Liver (tissue), 9 donors: ENCODE results near the gene WDHD1. TPM values are rescaled to one million over a fixed set of nuclear protein-coding genes. Genes with fewer than 3 reads are reported as not detected.
A peak's percentile ranks its signal among the peaks of the same experiment; 100 is the strongest.

ENCODE experiments used
- DNase-seq: peaks from one replicate; pipeline ENCODE4 v3.0.0-alpha.2; 2017; ENCODE audit warnings: low spot score
- H3K27ac ChIP-seq, 2 donors: one replicate each; pipeline ENCODE4 v1.7.0; 2013; ENCODE audit warnings: inconsistent platforms in 2 of 2, low read length in 2 of 2, control low read depth in 1 of 2, low read depth in 1 of 2, mild to moderate bottlenecking in 1 of 2
- H3K27me3 ChIP-seq, 4 donors: one replicate each; pipeline versions ENCODE4 v1.6.1 to v1.7.0; 2013; ENCODE audit warnings: low read length in 3 of 4, inconsistent platforms in 1 of 4, mild to moderate bottlenecking in 1 of 4, moderate library complexity in 1 of 4; ENCODE audit not compliant: control insufficient read depth in 4 of 4, insufficient read depth in 4 of 4
- H3K36me3 ChIP-seq, 4 donors: one replicate each; pipeline versions ENCODE4 v1.6.1 to v1.7.0; 2013; ENCODE audit warnings: low read length in 3 of 4, mild to moderate bottlenecking in 3 of 4, low read depth in 1 of 4, moderate library complexity in 1 of 4; ENCODE audit not compliant: control insufficient read depth in 4 of 4, insufficient read depth in 3 of 4
- H3K4me1 ChIP-seq, 4 donors: one replicate each; pipeline versions ENCODE4 v1.6.1 to v1.7.0; 2013; ENCODE audit warnings: low read length in 3 of 4, mild to moderate bottlenecking in 3 of 4, moderate library complexity in 1 of 4; ENCODE audit not compliant: control insufficient read depth in 4 of 4, insufficient read depth in 4 of 4
- H3K4me3 ChIP-seq, 3 donors: one replicate each; pipeline versions ENCODE4 v1.6.1 to v1.7.0; 2013; ENCODE audit warnings: low read length in 3 of 3, control low read depth in 1 of 3, low read depth in 1 of 3, mild to moderate bottlenecking in 1 of 3
- H3K9ac ChIP-seq, 2 donors: one replicate each; pipeline ENCODE4 v1.7.0; 2013; ENCODE audit warnings: low read length in 2 of 2, mild to moderate bottlenecking in 2 of 2, moderate library complexity in 2 of 2, control low read depth in 1 of 2, low read depth in 1 of 2
- H3K9me3 ChIP-seq, 4 donors: one replicate each; pipeline versions ENCODE4 v1.6.1 to v1.7.0; 2013; ENCODE audit warnings: low read length in 3 of 4; ENCODE audit not compliant: control insufficient read depth in 4 of 4
- HNF4A ChIP-seq, 2 donors: conservative IDR thresholded peaks; 2 replicates each; pipeline ENCODE4 v1.6.1; 2016; ENCODE audit warnings: antibody characterized with exemption in 2 of 2, mild to moderate bottlenecking in 2 of 2
- NR2F2 ChIP-seq: IDR thresholded peaks from 2 replicates; pipeline ENCODE4 v1.6.1; 2016; ENCODE audit warnings: antibody characterized with exemption
- RAD21 ChIP-seq, 2 donors: IDR thresholded peaks; 2 replicates each; pipeline ENCODE4 v1.6.1; 2016; ENCODE audit warnings: antibody characterized with exemption in 2 of 2, mild to moderate bottlenecking in 2 of 2
- SP1 ChIP-seq: IDR thresholded peaks from 2 replicates; pipeline ENCODE4 v1.6.1; 2018; ENCODE audit warnings: antibody characterized with exemption, mild to moderate bottlenecking
- YY1 ChIP-seq: IDR thresholded peaks from 2 replicates; pipeline ENCODE4 v1.6.1; 2016; ENCODE audit warnings: antibody characterized with exemption, mild to moderate bottlenecking
- WGBS: extraction: QIAGEN DNeasy Blood & Tissue Kit; methylation state at CpG from one replicate; pipeline ENCODE4 v1.1.7; 2013; 5-methylcytosine and 5-hydroxymethylcytosine counted together
- polyA plus RNA-seq, 2 donors: library from polyadenylated mRNA; stranded (reverse) in 1 of 2; unstranded in 1 of 2; fragments of 200-250 nt in 1 of 2; fragments of >200 nt in 1 of 2; fragmentation: Nextera tagmentation in 1 of 2; extraction: Ambion mirVana in 1 of 2; gene quantifications; one replicate each; pipeline versions ENCODE4 v1.2.1 to v1.2.3, GENCODE V29; 2013 to 2015
- total RNA-seq, 2 donors: library from RNA; depleted of rRNA; stranded (reverse); fragments of >200 nt; gene quantifications; one replicate each; pipeline ENCODE4 v1.2.3, GENCODE V29; 2014
- TF ChIP-seq, protein P1 (sequence below): fragments of 150-350 bp; IDR thresholded peaks from 2 replicates; pipeline ENCODE4 v1.5.1; 2017; ENCODE audit warnings: improper control_type of control experiment, low read depth, low read length; ENCODE audit not compliant: missing input control
- TF ChIP-seq, protein P2 (sequence below): IDR thresholded peaks from 2 replicates; pipeline ENCODE4 v1.6.1; 2016; ENCODE audit warnings: antibody characterized with exemption, mild to moderate bottlenecking
- TF ChIP-seq, protein P3 (sequence below): IDR thresholded peaks from 2 replicates; pipeline ENCODE4 v1.6.1; 2016; ENCODE audit warnings: antibody characterized with exemption
- TF ChIP-seq, protein P4 (sequence below): IDR thresholded peaks from 2 replicates; pipeline ENCODE4 v1.6.1; 2016; ENCODE audit warnings: antibody characterized with exemption
- donor health status: healthy.
- donor health status: healthy.
- donor health status: healthy.
- donor health status: healthy.
- donor health status: healthy.

The WDHD1 gene
- total and polyA plus RNA-seq, 4 donors: 0.18 to 14.1 (median 0.42) TPM

DNA sequence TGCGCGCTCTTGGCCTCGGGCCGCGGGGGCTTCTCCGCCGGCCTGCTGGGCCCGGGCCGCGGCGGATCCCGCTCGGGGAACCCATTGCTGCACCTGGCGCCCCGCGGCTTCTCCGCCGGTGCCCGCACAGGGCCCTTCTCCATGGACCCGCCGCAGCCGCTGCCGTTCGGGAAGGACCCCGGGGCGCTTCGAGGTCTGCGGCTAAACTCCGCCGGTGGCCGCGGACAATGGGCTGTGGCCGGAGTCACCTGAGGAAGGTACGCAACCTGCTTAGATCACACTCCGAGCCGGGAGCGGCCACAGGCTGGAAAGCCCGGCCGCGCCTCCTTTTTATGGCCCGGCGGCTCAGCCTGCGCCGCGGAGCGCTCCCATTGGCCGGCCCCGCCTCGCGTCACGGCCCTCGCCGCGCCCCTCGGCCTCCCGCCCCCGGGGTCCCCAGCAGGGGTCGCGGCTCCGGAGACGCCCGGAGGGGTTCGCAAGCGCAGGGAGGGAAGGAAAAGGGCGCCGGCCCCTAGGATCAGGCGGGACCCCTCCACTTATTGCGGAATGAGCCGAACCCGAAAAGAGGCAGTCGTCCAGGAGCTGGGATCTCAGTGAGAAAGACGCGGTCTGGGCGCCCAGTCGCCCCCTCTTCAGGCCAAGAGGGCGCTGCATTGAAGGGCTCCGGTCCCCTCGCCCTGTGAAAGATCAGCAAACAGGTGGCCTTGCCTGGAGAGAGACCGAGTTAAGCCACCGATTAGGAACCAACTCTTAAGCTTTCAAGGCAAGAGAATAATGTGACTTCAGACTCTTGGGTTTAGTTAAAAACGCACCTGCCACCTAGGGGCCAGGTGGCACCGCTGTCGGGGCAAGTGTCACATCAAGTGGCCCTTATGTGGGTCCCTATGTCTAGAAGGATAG lies 124.1 kb downstream of the WDHD1 start, which contains the start of gene GCH1:
TSS of gene GCH1 (minus strand) at position 306 of the 900 bp plus-strand sequence. CDS start at position 143, 163 bp downstream.
- WGBS: under 1% methylated on average over 83 of the region's 83 CpGs

More for the DNA sequence above, 124.1 kb downstream of the WDHD1 start, which contains the start of gene GCH1:
- Histone ChIP-seq H3K4me3 (peak within 1 kb of the TSS; percentile 82 to 95 (median 94)), H3K27ac (peak within 1 kb of the TSS; percentile 94 to 95), H3K9ac (peak within 1 kb of the TSS; percentile 85 to 95), H3K4me1 (peaks cover 2 to 10% (median 8%) of the 10 kb centered on the region in 4 donors), H3K36me3 (peaks cover 0 to 2% (median 0%) of the 10 kb centered on the region in 4 donors), H3K9me3 (no peaks in the 10 kb centered on the region), H3K27me3 (no peaks in the 10 kb centered on the region)
- peak; percentile 16 for TF ChIP-seq SP1
- TF ChIP-seq, protein P1, sequence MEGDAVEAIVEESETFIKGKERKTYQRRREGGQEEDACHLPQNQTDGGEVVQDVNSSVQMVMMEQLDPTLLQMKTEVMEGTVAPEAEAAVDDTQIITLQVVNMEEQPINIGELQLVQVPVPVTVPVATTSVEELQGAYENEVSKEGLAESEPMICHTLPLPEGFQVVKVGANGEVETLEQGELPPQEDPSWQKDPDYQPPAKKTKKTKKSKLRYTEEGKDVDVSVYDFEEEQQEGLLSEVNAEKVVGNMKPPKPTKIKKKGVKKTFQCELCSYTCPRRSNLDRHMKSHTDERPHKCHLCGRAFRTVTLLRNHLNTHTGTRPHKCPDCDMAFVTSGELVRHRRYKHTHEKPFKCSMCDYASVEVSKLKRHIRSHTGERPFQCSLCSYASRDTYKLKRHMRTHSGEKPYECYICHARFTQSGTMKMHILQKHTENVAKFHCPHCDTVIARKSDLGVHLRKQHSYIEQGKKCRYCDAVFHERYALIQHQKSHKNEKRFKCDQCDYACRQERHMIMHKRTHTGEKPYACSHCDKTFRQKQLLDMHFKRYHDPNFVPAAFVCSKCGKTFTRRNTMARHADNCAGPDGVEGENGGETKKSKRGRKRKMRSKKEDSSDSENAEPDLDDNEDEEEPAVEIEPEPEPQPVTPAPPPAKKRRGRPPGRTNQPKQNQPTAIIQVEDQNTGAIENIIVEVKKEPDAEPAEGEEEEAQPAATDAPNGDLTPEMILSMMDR: peak; percentile 48
- TF ChIP-seq, protein P2, sequence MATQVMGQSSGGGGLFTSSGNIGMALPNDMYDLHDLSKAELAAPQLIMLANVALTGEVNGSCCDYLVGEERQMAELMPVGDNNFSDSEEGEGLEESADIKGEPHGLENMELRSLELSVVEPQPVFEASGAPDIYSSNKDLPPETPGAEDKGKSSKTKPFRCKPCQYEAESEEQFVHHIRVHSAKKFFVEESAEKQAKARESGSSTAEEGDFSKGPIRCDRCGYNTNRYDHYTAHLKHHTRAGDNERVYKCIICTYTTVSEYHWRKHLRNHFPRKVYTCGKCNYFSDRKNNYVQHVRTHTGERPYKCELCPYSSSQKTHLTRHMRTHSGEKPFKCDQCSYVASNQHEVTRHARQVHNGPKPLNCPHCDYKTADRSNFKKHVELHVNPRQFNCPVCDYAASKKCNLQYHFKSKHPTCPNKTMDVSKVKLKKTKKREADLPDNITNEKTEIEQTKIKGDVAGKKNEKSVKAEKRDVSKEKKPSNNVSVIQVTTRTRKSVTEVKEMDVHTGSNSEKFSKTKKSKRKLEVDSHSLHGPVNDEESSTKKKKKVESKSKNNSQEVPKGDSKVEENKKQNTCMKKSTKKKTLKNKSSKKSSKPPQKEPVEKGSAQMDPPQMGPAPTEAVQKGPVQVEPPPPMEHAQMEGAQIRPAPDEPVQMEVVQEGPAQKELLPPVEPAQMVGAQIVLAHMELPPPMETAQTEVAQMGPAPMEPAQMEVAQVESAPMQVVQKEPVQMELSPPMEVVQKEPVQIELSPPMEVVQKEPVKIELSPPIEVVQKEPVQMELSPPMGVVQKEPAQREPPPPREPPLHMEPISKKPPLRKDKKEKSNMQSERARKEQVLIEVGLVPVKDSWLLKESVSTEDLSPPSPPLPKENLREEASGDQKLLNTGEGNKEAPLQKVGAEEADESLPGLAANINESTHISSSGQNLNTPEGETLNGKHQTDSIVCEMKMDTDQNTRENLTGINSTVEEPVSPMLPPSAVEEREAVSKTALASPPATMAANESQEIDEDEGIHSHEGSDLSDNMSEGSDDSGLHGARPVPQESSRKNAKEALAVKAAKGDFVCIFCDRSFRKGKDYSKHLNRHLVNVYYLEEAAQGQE: no peak
- TF ChIP-seq, protein P3, sequence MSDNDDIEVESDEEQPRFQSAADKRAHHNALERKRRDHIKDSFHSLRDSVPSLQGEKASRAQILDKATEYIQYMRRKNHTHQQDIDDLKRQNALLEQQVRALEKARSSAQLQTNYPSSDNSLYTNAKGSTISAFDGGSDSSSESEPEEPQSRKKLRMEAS: peak; percentile 12
- TF ChIP-seq RAD21 (IDR thresholded peaks at IDR 0.05): peak; percentile 65 to 70
- peak; percentile 28 for TF ChIP-seq YY1
- peak; percentile 12 to 41 for TF ChIP-seq HNF4A (conservative IDR thresholded peaks at IDR 0.05)
- peak; percentile 27 for TF ChIP-seq NR2F2
- TF ChIP-seq, protein P4, sequence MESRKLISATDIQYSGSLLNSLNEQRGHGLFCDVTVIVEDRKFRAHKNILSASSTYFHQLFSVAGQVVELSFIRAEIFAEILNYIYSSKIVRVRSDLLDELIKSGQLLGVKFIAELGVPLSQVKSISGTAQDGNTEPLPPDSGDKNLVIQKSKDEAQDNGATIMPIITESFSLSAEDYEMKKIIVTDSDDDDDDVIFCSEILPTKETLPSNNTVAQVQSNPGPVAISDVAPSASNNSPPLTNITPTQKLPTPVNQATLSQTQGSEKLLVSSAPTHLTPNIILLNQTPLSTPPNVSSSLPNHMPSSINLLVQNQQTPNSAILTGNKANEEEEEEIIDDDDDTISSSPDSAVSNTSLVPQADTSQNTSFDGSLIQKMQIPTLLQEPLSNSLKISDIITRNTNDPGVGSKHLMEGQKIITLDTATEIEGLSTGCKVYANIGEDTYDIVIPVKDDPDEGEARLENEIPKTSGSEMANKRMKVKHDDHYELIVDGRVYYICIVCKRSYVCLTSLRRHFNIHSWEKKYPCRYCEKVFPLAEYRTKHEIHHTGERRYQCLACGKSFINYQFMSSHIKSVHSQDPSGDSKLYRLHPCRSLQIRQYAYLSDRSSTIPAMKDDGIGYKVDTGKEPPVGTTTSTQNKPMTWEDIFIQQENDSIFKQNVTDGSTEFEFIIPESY: no peak
- peak; percentile 80 for DNase-seq
